HepG2 (cell line): Measurements from ENCODE around the gene TCF12. TPM values are rescaled to one million over a fixed set of nuclear protein-coding genes. Genes with fewer than 3 reads are reported as not detected.

Experiments
- AKAP8 ChIP-seq: sonication (generic); formaldehyde crosslinking; IDR thresholded peaks from 2 replicates; pipeline ENCODE4 v1.5.1; 2020; ENCODE audit warnings: mild to moderate bottlenecking, missing genetic modification reagents
- CBX5 ChIP-seq: sonication (generic); formaldehyde crosslinking; IDR thresholded peaks from 2 replicates; pipeline ENCODE4 v1.4.0; 2020; ENCODE audit warnings: missing genetic modification reagents, borderline replicate concordance
- FOXP1 ChIP-seq, 2 experiments: fragments of 450-650 bp in 1 of 2; IDR thresholded peaks; 2 replicates each; pipeline ENCODE4 v1.6.1; 2017 to 2018; ENCODE audit warnings: antibody characterized with exemption in 1 of 2
- GABPB1 ChIP-seq: IDR thresholded peaks from 2 replicates; pipeline ENCODE4 v1.6.1; 2016; ENCODE audit warnings: mild to moderate bottlenecking, missing genetic modification reagents, moderate library complexity, missing compliant biosample characterization
- JDP2 ChIP-seq: sonication (generic); formaldehyde crosslinking; IDR thresholded peaks from 2 replicates; pipeline ENCODE4 v1.8.1; 2022; ENCODE audit warnings: missing genetic modification reagents, borderline replicate concordance
- MLLT10 ChIP-seq: sonication (generic); formaldehyde crosslinking; IDR thresholded peaks from 2 replicates; pipeline ENCODE4 v1.4.0; 2020; ENCODE audit warnings: missing genetic modification reagents
- PHF8 ChIP-seq: sonication (generic); formaldehyde crosslinking; IDR thresholded peaks from 2 replicates; pipeline ENCODE4 v1.5.0; 2020; ENCODE audit warnings: missing genetic modification reagents
- RFX3 ChIP-seq: IDR thresholded peaks from 2 replicates; pipeline ENCODE4 v1.6.1; 2016; ENCODE audit warnings: missing biosample characterization, missing genetic modification reagents
- SIN3B ChIP-seq: fragments of 150-350 bp; IDR thresholded peaks from 2 replicates; pipeline ENCODE4 v1.6.1; 2014; ENCODE audit warnings: low read length
- SOX6 ChIP-seq, 2 experiments: fragments of 450-650 bp in 1 of 2; sonication (generic) in 1 of 2; formaldehyde crosslinking in 1 of 2; IDR thresholded peaks; 2 replicates each; pipeline versions ENCODE4 v1.4.0 to v1.6.1; 2017 to 2020; ENCODE audit warnings: antibody characterized with exemption in 1 of 2, mild to moderate bottlenecking in 1 of 2, missing genetic modification reagents in 1 of 2
- ZFP90 ChIP-seq: sonication (generic); formaldehyde crosslinking; IDR thresholded peaks from 2 replicates; pipeline ENCODE4 v1.8.0; 2022; ENCODE audit warnings: missing genetic modification reagents, mild to moderate bottlenecking, inconsistent platforms, borderline replicate concordance
- ZKSCAN1 ChIP-seq: fragments of 150-350 bp; IDR thresholded peaks from 2 replicates; pipeline ENCODE4 v1.6.1; 2014; ENCODE audit warnings: low read length
- ZNF563 ChIP-seq: sonication (generic); formaldehyde crosslinking; IDR thresholded peaks from 2 replicates; pipeline ENCODE4 v1.8.0; 2022; ENCODE audit warnings: mild to moderate bottlenecking, moderate library complexity, missing genetic modification reagents
- ZNF619 ChIP-seq: sonication (generic); formaldehyde crosslinking; IDR thresholded peaks from 2 replicates; pipeline ENCODE4 v1.4.0; 2020; ENCODE audit warnings: mild to moderate bottlenecking, missing genetic modification reagents
- ZNF644 ChIP-seq: IDR thresholded peaks from 2 replicates; pipeline ENCODE4 v1.6.1; 2016; ENCODE audit warnings: low read depth
- polyA plus RNA-seq, 8 experiments: library from polyadenylated mRNA; depleted of rRNA in 3 of 8; stranded (reverse) in 7 of 8; unstranded in 1 of 8; fragments of >200 nt; fragmentation: Illumina TruSeq in 4 of 8; extraction: Trizol in 4 of 8; gene quantifications; 2 replicates each; pipeline versions ENCODE4 v1.2.1 to v1.2.3, GENCODE V29; 2011 to 2016; ENCODE audit warnings: low read depth in 4 of 8, missing spikeins in 1 of 8, mixed read lengths in 1 of 8; ENCODE audit not compliant: insufficient read depth in 1 of 8
- total RNA-seq, 5 experiments: library from RNA; depleted of rRNA; stranded (reverse); fragments of >200 nt; fragmentation: Illumina TruSeq; extraction: Trizol; gene quantifications; 2 replicates each; pipeline ENCODE4 v1.2.3, GENCODE V29; 2016; ENCODE audit warnings: low read depth in 1 of 5
- TF ChIP-seq, protein P1 (sequence below): sonication (generic); formaldehyde crosslinking; IDR thresholded peaks from 2 replicates; pipeline ENCODE4 v1.5.0; 2020; ENCODE audit warnings: mild to moderate bottlenecking, missing genetic modification reagents, moderate library complexity
- TF ChIP-seq, protein P2 (sequence below): sonication (generic); formaldehyde crosslinking; IDR thresholded peaks from 2 replicates; pipeline ENCODE4 v1.8.0; 2022; ENCODE audit warnings: mild to moderate bottlenecking, missing genetic modification reagents
- TF ChIP-seq, protein P3 (sequence below), 2 experiments: sonication (generic) in 1 of 2; formaldehyde crosslinking in 1 of 2; IDR thresholded peaks; 2 replicates each; pipeline versions ENCODE4 v1.6.1 to v1.9.0; 2014 to 2022; ENCODE audit warnings: antibody characterized with exemption in 1 of 2, borderline replicate concordance in 1 of 2, inconsistent platforms in 1 of 2, low read depth in 1 of 2, missing genetic modification reagents in 1 of 2
- TF ChIP-seq, protein P4 (sequence below): IDR thresholded peaks from 2 replicates; pipeline ENCODE4 v1.6.1; 2018; ENCODE audit warnings: missing genetic modification reagents, mild to moderate bottlenecking, missing compliant biosample characterization

Gene TCF12
- total and polyA plus RNA-seq, 2 of the 13 experiments (the other 11 are each of a cell fraction or from before 2014, with no cell fraction given): 48.6 to 51.1 TPM

DNA sequence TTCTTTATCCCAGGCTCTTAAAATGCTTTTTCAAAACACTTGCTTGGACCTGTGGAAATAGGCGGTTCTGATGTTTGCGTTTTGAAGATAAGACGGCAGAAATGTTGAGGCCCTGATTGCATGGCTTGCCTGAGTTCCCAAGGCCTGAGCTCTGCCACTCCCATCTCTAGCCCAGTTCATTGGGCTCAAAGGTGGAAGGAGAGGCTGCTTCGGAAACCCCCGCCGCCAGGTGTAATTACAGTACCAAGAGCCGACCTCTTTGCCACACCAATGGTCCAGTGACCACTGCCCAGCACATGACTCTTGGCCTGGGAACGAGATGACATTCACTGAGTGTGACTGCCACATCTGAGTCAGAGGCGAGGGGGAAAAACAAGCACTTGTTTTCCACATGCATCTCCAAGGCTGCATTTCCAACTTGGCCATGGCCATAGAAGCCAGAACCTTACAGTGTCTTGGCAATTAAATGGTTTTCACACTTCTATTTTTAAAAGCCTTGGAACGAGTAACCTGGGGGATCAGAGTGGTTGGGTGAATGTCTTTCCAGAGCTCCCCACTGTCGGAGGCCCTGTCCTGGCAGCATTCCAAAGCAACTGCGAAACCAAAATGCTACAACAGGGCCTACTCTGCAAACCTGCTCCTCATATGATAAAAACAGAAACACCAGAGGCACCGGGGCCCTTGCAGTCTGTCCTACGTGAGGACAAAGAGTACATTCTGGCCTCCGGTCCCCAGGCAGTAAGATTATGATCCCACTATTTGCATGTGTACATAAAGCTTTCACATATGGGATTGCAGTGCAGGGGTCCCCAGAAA lies 394.1 kb downstream of the TCF12 start (continued):
- TF ChIP-seq, protein P1, sequence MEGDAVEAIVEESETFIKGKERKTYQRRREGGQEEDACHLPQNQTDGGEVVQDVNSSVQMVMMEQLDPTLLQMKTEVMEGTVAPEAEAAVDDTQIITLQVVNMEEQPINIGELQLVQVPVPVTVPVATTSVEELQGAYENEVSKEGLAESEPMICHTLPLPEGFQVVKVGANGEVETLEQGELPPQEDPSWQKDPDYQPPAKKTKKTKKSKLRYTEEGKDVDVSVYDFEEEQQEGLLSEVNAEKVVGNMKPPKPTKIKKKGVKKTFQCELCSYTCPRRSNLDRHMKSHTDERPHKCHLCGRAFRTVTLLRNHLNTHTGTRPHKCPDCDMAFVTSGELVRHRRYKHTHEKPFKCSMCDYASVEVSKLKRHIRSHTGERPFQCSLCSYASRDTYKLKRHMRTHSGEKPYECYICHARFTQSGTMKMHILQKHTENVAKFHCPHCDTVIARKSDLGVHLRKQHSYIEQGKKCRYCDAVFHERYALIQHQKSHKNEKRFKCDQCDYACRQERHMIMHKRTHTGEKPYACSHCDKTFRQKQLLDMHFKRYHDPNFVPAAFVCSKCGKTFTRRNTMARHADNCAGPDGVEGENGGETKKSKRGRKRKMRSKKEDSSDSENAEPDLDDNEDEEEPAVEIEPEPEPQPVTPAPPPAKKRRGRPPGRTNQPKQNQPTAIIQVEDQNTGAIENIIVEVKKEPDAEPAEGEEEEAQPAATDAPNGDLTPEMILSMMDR: no peak
- no peak for TF ChIP-seq AKAP8 (CRISPR knock-in tag)
- TF ChIP-seq MLLT10: no peak
- no peak for TF ChIP-seq CBX5 (CRISPR knock-in tag)
- no peak for TF ChIP-seq ZKSCAN1
- TF ChIP-seq, protein P2, sequence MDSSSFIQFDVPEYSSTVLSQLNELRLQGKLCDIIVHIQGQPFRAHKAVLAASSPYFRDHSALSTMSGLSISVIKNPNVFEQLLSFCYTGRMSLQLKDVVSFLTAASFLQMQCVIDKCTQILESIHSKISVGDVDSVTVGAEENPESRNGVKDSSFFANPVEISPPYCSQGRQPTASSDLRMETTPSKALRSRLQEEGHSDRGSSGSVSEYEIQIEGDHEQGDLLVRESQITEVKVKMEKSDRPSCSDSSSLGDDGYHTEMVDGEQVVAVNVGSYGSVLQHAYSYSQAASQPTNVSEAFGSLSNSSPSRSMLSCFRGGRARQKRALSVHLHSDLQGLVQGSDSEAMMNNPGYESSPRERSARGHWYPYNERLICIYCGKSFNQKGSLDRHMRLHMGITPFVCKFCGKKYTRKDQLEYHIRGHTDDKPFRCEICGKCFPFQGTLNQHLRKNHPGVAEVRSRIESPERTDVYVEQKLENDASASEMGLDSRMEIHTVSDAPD: no peak
- no peak for TF ChIP-seq GABPB1 (CRISPR knock-in tag)
- peak; percentile 18; the same call in 1 of the 2 replicates for TF ChIP-seq PHF8 (CRISPR knock-in tag)
- no peak for TF ChIP-seq SOX6 (IDR thresholded peaks at IDR 0.05)
- TF ChIP-seq SOX6 (CRISPR knock-in tag; IDR thresholded peaks at IDR 0.05): 0 out of 2 replicates have a peak, but pooled peaks have one; percentile 7
- TF ChIP-seq, protein P3, sequence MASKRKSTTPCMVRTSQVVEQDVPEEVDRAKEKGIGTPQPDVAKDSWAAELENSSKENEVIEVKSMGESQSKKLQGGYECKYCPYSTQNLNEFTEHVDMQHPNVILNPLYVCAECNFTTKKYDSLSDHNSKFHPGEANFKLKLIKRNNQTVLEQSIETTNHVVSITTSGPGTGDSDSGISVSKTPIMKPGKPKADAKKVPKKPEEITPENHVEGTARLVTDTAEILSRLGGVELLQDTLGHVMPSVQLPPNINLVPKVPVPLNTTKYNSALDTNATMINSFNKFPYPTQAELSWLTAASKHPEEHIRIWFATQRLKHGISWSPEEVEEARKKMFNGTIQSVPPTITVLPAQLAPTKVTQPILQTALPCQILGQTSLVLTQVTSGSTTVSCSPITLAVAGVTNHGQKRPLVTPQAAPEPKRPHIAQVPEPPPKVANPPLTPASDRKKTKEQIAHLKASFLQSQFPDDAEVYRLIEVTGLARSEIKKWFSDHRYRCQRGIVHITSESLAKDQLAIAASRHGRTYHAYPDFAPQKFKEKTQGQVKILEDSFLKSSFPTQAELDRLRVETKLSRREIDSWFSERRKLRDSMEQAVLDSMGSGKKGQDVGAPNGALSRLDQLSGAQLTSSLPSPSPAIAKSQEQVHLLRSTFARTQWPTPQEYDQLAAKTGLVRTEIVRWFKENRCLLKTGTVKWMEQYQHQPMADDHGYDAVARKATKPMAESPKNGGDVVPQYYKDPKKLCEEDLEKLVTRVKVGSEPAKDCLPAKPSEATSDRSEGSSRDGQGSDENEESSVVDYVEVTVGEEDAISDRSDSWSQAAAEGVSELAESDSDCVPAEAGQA (IDR thresholded peaks at IDR 0.05; ENCODE audit: low read depth): no peak
- TF ChIP-seq, protein P3 (CRISPR knock-in tag; IDR thresholded peaks at IDR 0.05; ENCODE audit: borderline replicate concordance): no peak
- TF ChIP-seq ZNF563 (CRISPR knock-in tag): no peak
- TF ChIP-seq JDP2 (CRISPR knock-in tag): no peak
- no peak for TF ChIP-seq SIN3B
- TF ChIP-seq RFX3 (CRISPR knock-in tag): no peak
- no peak for TF ChIP-seq ZNF619
- TF ChIP-seq ZNF644 (CRISPR knock-in tag): peak; percentile 83
- TF ChIP-seq ZFP90 (CRISPR knock-in tag): 0 out of 2 replicates have a peak, but pooled peaks have one; percentile 44
- TF ChIP-seq, protein P4, sequence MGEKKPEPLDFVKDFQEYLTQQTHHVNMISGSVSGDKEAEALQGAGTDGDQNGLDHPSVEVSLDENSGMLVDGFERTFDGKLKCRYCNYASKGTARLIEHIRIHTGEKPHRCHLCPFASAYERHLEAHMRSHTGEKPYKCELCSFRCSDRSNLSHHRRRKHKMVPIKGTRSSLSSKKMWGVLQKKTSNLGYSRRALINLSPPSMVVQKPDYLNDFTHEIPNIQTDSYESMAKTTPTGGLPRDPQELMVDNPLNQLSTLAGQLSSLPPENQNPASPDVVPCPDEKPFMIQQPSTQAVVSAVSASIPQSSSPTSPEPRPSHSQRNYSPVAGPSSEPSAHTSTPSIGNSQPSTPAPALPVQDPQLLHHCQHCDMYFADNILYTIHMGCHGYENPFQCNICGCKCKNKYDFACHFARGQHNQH (CRISPR knock-in tag): 0 out of 2 replicates have a peak, but pooled peaks have one; percentile 7
- TF ChIP-seq FOXP1 (IDR thresholded peaks at IDR 0.05): no peak
- no peak for TF ChIP-seq FOXP1 (CRISPR knock-in tag; IDR thresholded peaks at IDR 0.05)
